Glutamatergic neuron (in vitro differentiated cells): ENCODE data around the gene GLE1. TPM values are rescaled to one million over a fixed set of nuclear protein-coding genes. Genes with fewer than 3 reads are reported as not detected.

ENCODE experiments used
- DNase-seq: peaks from one replicate; pipeline ENCODE4 v3.0.0; 2022
- H3K27ac Mint-ChIP-seq: one replicate; pipeline ENCODE4 v1.8.0; 2020; ENCODE audit warnings: mild to moderate bottlenecking, mixed read lengths, inconsistent platforms; ENCODE audit not compliant: unreplicated experiment
- H3K27me3 Mint-ChIP-seq: one replicate; pipeline ENCODE4 v1.8.0; 2020; ENCODE audit warnings: mild to moderate bottlenecking, moderate library complexity, mixed read lengths, inconsistent platforms; ENCODE audit not compliant: unreplicated experiment
- H3K36me3 Mint-ChIP-seq: one replicate; pipeline ENCODE4 v1.8.0; 2020; ENCODE audit warnings: mild to moderate bottlenecking, mixed read lengths, inconsistent platforms; ENCODE audit not compliant: unreplicated experiment
- H3K4me1 Mint-ChIP-seq: one replicate; pipeline ENCODE4 v1.8.0; 2020; ENCODE audit warnings: mild to moderate bottlenecking, low read depth, mixed read lengths, inconsistent platforms; ENCODE audit not compliant: unreplicated experiment
- H3K4me3 Mint-ChIP-seq: one replicate; pipeline ENCODE4 v1.8.0; 2020; ENCODE audit warnings: mild to moderate bottlenecking, mixed read lengths, inconsistent platforms; ENCODE audit not compliant: unreplicated experiment
- H3K9me3 Mint-ChIP-seq: one replicate; pipeline ENCODE4 v1.8.0; 2020; ENCODE audit warnings: mild to moderate bottlenecking, moderate library complexity, mixed read lengths, inconsistent platforms; ENCODE audit not compliant: unreplicated experiment
- CTCF ChIP-seq: fragments of 200-600 bp; sonication (generic); IDR thresholded peaks from one replicate; pipeline ENCODE4 v1.5.0; 2021; ENCODE audit not compliant: partially characterized antibody, unreplicated experiment
- total RNA-seq: library from RNA; stranded (reverse); fragmentation: NEBNext Ultra II Directional; extraction: Animal tissue kit (Norgen Biotek cat#: 25700); gene quantifications from one replicate; pipeline ENCODE4 v1.2.1, GENCODE V29; 2021; ENCODE audit not compliant: unreplicated experiment

GLE1 gene
- total RNA-seq, 1 donor from 2014 or later: 11.0 TPM

DNA sequence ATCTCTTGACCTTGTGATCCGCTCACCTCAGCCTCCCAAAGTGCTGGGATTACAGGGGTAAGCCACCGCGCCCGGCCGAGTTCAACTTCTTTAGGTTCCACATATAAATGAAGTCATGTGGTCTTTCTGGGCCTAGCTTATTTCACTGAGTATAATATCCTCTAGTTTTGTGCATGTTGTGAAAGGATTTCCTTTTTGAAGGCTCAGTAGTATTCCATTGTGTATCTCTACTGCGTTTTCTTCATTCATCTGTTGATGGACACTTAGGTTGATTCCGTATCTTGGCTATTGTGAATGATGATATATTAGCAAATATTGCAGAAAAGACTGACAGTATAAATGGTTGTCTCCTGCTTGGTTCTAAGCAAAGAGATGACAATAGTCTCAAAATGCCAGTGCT lies 28.7 kb upstream of the GLE1 start:
- Mint-ChIP-seq H3K36me3 (peaks cover 4% of the 10 kb centered on the region), H3K9me3 (peaks cover 2% of the 10 kb centered on the region), H3K27ac (no peak overlapping the region), H3K4me1 (no peaks in the 10 kb centered on the region), H3K4me3 (no peak overlapping the region), H3K27me3 (no peaks in the 10 kb centered on the region)
- DNase-seq: no peak
- TF ChIP-seq CTCF: no peak

DNA sequence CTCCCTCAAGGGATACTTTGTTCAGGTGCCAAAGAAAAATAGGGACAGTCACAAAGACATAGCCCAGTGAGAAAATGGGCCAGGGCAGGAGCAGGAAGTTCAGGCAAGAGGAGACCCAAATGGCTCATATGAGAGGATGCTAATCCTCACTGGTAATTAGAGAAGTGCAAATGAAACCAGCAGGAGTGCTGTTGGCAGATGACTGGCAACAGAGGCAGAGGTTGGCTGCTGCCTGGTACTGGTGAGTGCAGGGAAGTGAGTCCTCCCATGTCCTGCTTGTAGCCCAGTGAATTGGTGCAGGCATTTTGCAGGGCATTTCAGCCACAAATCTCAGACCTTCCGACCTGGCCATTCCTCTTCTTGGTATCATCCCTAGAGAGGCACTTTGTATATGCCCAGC lies 25.3 kb upstream of the GLE1 start:
- no peaks in the 10 kb centered on the region for H3K4me1 Mint-ChIP-seq
- no peak for TF ChIP-seq CTCF
- peaks cover 2% of the 10 kb centered on the region for H3K27me3 Mint-ChIP-seq
- H3K36me3 Mint-ChIP-seq: peaks cover 9% of the 10 kb centered on the region
- no peak for DNase-seq
- H3K4me3 Mint-ChIP-seq: no peak overlapping the region
- no peaks in the 10 kb centered on the region for H3K9me3 Mint-ChIP-seq
- no peak overlapping the region for H3K27ac Mint-ChIP-seq

GRCh38 chr9:128481561-128481960 lies 23.0 kb upstream of the GLE1 start:
- H3K4me3 Mint-ChIP-seq: no peak overlapping the region
- no peak for DNase-seq
- peaks cover 4% of the 10 kb centered on the region for H3K36me3 Mint-ChIP-seq
- no peaks in the 10 kb centered on the region for H3K9me3 Mint-ChIP-seq
- H3K4me1 Mint-ChIP-seq: no peaks in the 10 kb centered on the region
- TF ChIP-seq CTCF: no peak
- H3K27ac Mint-ChIP-seq: no peak overlapping the region
- H3K27me3 Mint-ChIP-seq: peaks cover 2% of the 10 kb centered on the region

DNA sequence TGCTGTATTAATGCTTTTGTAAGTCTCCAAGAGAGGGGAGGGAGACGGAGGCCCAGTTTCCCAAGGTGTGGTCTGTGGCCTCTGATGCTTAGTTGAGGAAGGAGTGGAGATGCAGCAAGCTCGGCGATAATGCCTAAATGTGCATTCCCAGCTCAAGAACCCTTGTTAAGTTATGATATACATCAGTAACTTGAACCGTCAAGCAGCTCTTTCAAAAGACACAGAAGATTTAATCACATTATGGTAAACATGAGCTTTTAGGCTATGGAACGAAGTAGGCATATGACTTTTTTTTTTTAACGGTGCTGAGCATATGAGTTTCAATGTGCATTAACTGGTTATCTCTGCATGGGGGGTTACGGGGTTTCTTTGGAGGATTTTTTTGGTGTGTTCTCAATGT lies 22.3 kb upstream of the GLE1 start:
- Mint-ChIP-seq H3K4me1 (no peaks in the 10 kb centered on the region), H3K27me3 (peaks cover 2% of the 10 kb centered on the region), H3K36me3 (peaks cover 7% of the 10 kb centered on the region), H3K27ac (no peak overlapping the region), H3K4me3 (no peak overlapping the region), H3K9me3 (no peaks in the 10 kb centered on the region)
- DNase-seq: no peak
- TF ChIP-seq CTCF: no peak

- Mint-ChIP-seq H3K27me3 (peaks cover 2% of the 10 kb centered on the region), H3K4me1 (no peaks in the 10 kb centered on the region), H3K9me3 (peaks cover 4% of the 10 kb centered on the region), H3K4me3 (no peak overlapping the region), H3K27ac (no peak overlapping the region), H3K36me3 (peaks cover 9% of the 10 kb centered on the region)
- no peak for TF ChIP-seq CTCF
- DNase-seq: no peak
Measured at GRCh38 chr9:128484686-128485413, 19.7 kb upstream of the GLE1 start.
